AG04450 (cell line): ENCODE measurements around the gene SPA17. TPM values are rescaled to one million over a fixed set of nuclear protein-coding genes. Genes with fewer than 3 reads are reported as not detected.

Experiments
- CTCF ChIA-PET: fragments of 300-600, 350-600 bp; formaldehyde crosslinking; extraction: SDS; loops from one replicate; lab custom pipeline; 2022; ENCODE audit warnings: antibody characterized with exemption, inconsistent platforms; lab: Charles Lee
- POLR2A ChIA-PET: fragments of 350-600 bp; formaldehyde crosslinking; extraction: SDS; loops from one replicate; lab custom pipeline; 2021; ENCODE audit warnings: antibody characterized with exemption, inconsistent platforms; lab: Yijun Ruan, JAX
- DNase-seq: peaks from one replicate; pipeline ENCODE4 v3.0.0-alpha.2; 2011; ENCODE audit warnings: low read depth, low spot score
- H3K27ac ChIP-seq: one replicate; pipeline ENCODE4 v1.5.1; 2012; ENCODE audit warnings: low read depth, low read length, control low read depth
- H3K27me3 ChIP-seq: one replicate; pipeline ENCODE4 v1.6.0; 2012; ENCODE audit warnings: low read length; ENCODE audit not compliant: control insufficient read depth, insufficient read depth
- H3K4me3 ChIP-seq: 2 replicates; pipeline ENCODE4 v1.5.1; 2011; ENCODE audit warnings: mild to moderate bottlenecking, low read depth, low read length, control low read depth
- H3K9me3 ChIP-seq: 2 replicates; pipeline ENCODE4 v1.5.1; 2012; ENCODE audit warnings: low read length; ENCODE audit not compliant: control insufficient read depth, insufficient read depth
- polyA plus RNA-seq: library from polyadenylated mRNA; depleted of rRNA; stranded (reverse); fragments of >200 nt; gene quantifications from 2 replicates; pipeline ENCODE4 v1.2.3, GENCODE V29; 2011
- TF ChIP-seq, protein P1 (sequence below): IDR thresholded peaks from 2 replicates; pipeline ENCODE4 v1.5.1; 2011; ENCODE audit warnings: low read depth, low read length, control low read depth, inconsistent platforms

SPA17 gene
- polyA plus RNA-seq, 1 experiment = 8.4 TPM

DNA sequence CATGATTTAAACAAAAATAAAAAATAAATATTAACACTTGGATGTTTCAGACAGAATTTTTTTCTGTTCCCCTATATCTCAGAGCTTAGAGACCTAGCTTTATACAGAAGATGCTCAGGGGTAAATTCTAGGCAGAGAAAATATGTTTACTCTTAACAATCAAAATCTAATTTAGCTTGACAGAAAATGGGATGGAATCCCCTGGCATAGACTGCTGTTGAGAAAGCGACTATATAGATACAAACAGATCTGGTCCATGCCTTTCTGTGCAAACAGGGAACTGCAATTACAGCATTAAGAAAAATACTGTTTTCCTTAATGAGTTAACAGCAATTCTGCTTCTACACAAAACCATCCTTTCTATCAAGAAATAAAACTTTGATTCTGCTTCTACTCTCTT is 14.7 kb upstream of the SPA17 start:
- Histone ChIP-seq H3K27me3 (no peaks in the 10 kb centered on the region), H3K4me3 (no peak overlapping the region), H3K27ac (no peak overlapping the region), H3K9me3 (no peaks in the 10 kb centered on the region)
- ChIA-PET CTCF (interaction anchor here (0.9 to 7.0 kb wide), 3 partner anchors 11 to 135 kb away, joined by 3 to 37 read pairs (median 3); no protein-coding TSS in a partner anchor), POLR2A (interaction anchor here (0.6 kb wide), 1 partner anchor 82 kb away, joined by 7 read pairs; no protein-coding TSS in a partner anchor)
- DNase-seq = no peak
- TF ChIP-seq, protein P1, sequence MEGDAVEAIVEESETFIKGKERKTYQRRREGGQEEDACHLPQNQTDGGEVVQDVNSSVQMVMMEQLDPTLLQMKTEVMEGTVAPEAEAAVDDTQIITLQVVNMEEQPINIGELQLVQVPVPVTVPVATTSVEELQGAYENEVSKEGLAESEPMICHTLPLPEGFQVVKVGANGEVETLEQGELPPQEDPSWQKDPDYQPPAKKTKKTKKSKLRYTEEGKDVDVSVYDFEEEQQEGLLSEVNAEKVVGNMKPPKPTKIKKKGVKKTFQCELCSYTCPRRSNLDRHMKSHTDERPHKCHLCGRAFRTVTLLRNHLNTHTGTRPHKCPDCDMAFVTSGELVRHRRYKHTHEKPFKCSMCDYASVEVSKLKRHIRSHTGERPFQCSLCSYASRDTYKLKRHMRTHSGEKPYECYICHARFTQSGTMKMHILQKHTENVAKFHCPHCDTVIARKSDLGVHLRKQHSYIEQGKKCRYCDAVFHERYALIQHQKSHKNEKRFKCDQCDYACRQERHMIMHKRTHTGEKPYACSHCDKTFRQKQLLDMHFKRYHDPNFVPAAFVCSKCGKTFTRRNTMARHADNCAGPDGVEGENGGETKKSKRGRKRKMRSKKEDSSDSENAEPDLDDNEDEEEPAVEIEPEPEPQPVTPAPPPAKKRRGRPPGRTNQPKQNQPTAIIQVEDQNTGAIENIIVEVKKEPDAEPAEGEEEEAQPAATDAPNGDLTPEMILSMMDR = no peak

DNA sequence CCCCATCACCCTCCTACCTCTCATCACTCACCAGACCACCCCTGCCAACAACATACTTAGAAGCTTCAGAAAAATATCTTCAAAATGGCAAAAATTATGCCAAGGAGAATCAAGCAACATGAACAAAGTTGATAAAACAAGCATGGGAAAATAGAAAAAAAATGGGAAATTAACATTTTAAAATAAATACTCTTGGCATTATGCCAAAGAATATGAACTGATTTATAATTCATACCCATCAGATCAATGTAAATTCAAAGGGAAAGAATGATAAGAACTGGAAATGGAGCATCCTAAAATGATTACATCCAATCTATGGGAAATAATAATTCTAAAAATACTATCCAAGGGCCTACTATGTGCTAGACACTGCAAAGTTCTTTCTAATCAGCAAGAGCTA is 12.2 kb upstream of the SPA17 start:
- POLR2A ChIA-PET = no interaction called here
- CTCF ChIA-PET = interaction anchor here (0.6 to 7.0 kb wide), 8 partner anchors 8 to 215 kb away, joined by 3 to 37 read pairs (median 8); no protein-coding TSS in a partner anchor
- TF ChIP-seq, protein P1 = no peak

DNA sequence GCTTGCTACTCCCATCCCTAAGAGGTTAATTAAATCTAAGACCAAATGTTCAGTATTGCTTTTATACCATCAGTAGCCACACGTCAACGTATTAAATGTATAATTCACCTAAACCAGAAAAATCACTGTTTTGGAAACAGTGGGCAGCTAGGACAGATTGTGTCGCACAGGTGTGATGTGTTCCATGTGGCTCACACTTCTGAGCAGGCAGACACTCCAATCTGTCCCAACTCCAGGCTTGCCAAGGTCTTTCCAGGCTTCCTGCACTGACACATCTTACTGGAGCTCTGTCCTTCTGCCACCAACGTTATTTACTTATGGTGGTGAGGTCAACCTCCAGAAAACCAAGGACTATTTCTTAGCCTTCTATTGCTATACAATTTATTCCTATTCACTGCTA is 11.6 kb upstream of the SPA17 start:
- no peak for DNase-seq
- CTCF ChIA-PET = interaction anchor here (0.6 to 7.0 kb wide), 8 partner anchors 7 to 214 kb away, joined by 3 to 37 read pairs (median 8); no protein-coding TSS in a partner anchor
- Histone ChIP-seq H3K27me3 (no peaks in the 10 kb centered on the region), H3K9me3 (no peaks in the 10 kb centered on the region), H3K27ac (no peak overlapping the region), H3K4me3 (no peak overlapping the region)
- TF ChIP-seq, protein P1 = no peak
- POLR2A ChIA-PET = no interaction called here

More for the DNA sequence above, 12.2 kb upstream of the SPA17 start:
- no peak for DNase-seq
- Histone ChIP-seq H3K9me3 (no peaks in the 10 kb centered on the region), H3K4me3 (no peak overlapping the region), H3K27ac (no peak overlapping the region), H3K27me3 (no peaks in the 10 kb centered on the region)

DNA sequence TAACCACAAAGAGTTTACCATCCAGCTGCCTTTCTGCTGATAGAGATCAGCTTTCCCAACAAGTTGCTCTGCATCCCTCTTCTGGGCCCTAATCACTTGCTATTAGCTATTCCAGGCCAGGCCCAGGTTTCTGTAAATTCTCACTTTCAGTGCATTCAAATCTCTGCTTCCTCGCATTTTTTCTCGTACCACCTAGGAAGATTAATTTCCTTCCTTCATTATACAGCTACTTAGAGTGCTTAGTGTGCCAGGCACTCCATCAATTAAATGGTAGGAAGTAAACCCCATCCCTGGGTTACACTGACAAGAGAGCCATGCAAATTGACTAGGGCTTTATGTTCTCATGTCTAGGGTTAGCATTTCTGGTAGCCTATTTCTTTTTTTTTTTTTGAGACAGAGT is 9.8 kb upstream of the SPA17 start:
- CTCF ChIA-PET = interaction anchor here (0.8 to 7.0 kb wide), 6 partner anchors 20 to 212 kb away, joined by 4 to 37 read pairs (median 10); no protein-coding TSS in a partner anchor
- POLR2A ChIA-PET = interaction anchor here (1.1 kb wide), 1 partner anchor 16 kb away, joined by 3 read pairs; no protein-coding TSS in a partner anchor
- TF ChIP-seq, protein P1 = no peak
- no peaks in the 10 kb centered on the region for H3K9me3 ChIP-seq
- H3K27ac ChIP-seq = no peak overlapping the region
- no peak for DNase-seq
- H3K27me3 ChIP-seq = no peaks in the 10 kb centered on the region
- no peak overlapping the region for H3K4me3 ChIP-seq

DNA sequence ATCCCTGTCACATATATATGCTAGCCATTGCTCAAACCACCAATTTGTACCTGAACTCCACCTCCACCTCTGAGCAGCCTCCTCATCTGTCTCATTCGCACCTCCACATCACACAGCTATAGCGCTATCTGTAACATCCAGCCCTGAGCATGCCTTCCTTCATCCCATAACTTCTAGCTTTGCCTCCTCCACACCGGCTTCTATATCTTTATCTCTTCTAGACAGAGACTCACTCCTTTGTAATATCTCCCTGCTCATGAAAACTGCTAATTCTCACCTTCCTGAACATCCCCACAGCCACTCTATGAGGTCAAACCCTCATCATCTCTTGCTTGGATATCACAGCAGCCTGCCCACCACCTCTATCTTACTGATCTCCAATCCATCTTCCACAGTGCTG is 6.1 kb upstream of the SPA17 start:
- CTCF ChIA-PET = interaction anchor here (1.8 to 3.5 kb wide), 2 partner anchors 169 to 199 kb away, joined by 6 to 20 read pairs; no protein-coding TSS in a partner anchor

More for the DNA sequence above, 6.1 kb upstream of the SPA17 start:
- Histone ChIP-seq H3K27ac (no peak overlapping the region), H3K27me3 (no peaks in the 10 kb centered on the region), H3K4me3 (no peak overlapping the region), H3K9me3 (no peaks in the 10 kb centered on the region)
- DNase-seq = no peak
- POLR2A ChIA-PET = no interaction called here
- TF ChIP-seq, protein P1 = no peak
